ENCODE data around the gene NAV2.

Gene NAV2

DNA sequence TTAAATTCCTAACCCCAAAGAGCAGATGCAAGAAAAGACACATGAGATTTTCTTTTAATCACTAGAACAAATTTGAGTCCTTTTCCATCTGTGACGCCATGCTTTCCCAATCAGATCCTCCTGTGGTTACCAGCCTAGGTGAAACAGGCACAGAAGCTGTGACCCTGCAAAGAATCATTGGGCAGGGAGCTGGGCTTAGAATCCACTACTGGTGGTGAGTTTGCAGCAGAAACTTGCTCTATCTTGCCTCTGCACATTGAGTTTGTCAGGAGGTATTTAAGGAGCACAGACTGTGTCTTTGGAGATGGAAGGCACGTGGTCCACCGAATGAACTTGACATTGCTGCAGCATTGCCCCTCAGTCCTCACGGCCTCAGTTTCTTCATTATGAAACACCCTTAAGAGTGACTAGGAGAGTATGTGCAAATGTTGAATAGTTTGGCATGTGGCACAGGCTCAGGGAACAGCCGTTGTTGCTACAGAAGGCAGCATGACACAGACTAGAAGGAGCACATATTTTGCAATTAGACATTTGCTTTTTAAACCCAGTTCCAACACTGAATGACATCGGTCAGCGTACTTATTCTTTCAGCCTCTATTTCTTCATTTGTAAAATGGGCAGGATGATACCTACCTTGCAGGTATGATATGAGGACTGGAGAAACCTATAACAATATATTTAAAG lies 320.1 kb downstream of the NAV2 start:
- no peak for DNase-seq

GRCh38 chr11:20033806-20034205 lies 321.2 kb downstream of the NAV2 start:
- DNase-seq, result no peak

GRCh38 chr11:20034941-20035340 lies 322.3 kb downstream of the NAV2 start:
- no peak for DNase-seq

DNA sequence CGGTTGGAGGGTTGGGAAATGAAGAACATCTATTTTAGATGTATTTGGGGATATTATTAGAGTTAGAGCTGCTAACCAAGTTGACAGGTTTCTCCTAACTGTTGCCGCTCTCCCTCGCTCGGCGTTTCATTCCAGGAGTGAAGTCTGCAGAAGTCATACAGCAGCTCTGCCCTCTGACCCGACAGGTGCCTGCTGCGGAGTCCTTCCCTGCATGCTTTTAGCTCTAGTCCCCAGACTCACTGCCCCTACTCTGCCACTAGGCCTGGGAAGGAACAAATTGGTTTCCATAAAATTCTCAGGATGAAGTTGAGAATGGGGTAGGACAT lies 322.7 kb downstream of the NAV2 start:
- no peak for DNase-seq

GRCh38 chr11:20035701-20036601 lies 323.3 kb downstream of the NAV2 start:
- DNase-seq, result no peak

DNA sequence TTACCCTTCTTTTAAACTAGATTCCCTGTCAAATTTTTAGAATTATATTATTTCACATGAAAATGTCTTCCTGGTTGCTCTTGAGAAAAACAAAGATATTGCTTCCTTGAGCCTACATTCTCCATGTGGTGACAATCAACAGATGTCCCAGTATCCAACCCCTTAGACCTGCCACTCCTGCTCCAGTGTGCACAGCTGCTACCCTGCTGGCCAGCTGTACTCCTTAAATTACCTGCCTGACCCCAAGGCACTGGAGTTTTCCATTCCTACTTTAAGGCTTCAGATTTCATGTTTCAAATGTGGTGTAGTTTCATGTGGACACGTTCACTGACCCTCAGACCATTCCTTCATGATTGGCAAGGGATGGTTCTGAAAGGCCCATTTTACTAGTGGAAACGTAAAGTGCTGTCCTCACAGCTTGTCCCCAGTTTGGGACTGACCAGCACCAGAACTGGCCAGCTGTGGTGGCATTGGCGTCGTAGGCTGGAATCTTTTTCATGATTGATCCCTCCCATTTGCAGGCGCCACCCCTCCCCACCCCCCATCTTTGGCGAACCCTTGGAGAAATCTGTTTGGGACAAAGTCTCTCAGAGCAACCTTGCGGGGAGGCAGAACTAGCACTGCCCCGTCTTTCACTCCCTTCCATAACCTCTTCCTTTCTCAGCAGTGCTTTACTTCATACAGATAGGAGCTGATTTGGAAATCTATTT lies 324.1 kb downstream of the NAV2 start:
- DNase-seq, result no peak

DNA sequence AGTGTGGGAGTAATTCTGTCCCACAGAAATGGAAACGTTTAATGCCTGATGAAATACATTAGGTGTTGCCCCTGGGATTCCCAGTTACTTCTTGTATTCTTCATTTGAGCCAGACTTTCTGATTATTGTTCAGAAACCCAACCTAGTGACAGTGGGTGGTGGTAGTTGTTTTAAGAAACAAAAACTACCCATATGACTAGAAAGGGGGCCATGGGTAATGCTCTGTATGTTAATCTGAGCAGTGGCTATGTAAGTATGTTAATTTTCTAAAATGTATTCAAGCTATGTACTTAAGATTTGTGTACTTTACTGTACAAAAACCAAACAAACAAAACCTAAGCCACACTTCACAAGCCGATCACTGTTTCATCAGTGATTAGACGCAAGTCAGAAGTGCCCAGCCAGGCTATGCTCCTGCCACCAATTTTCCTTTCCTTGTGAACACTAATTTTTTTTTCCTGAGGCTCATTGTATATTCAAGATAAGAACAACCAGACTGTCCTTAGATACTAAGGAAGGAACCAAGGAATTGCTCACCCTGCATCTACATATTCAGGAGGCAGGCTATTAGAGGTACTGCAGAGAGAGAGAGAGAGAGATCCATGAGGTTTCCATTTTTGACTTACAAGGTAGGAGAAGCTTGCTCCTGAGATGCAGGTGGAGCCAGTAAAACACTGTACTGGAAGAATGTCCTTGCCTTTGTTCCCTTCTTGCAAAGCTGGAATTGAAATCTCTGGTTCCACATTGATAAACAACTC lies 324.9 kb downstream of the NAV2 start:
- no peak for DNase-seq

DNA sequence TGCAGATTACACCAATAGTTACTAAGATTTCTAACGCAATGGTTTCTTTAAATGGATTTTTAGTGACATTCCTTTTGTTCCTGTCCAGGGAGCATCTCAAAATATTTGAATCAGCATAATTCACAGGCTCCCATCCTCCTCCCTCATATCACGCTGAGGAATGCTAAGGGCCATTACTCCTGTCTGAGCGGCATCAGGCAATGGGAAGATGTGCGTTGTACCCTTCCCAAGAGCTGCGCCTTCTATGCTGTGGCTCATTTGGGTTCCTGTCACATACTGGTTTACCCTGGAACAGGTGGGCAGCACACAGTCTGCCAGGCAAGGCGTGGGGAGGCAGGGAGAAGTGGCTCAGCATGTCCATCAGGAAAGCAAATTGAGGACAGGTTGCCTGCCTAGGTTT lies 325.8 kb downstream of the NAV2 start:
- DNase-seq, result no peak

GRCh38 chr11:20038972-20039371 lies 326.3 kb downstream of the NAV2 start:
- no peak for DNase-seq

- DNase-seq, result no peak
Observed at GRCh38 chr11:20041499-20041898, 328.9 kb downstream of the NAV2 start.

- DNase-seq, result no peak
Observed at GRCh38 chr11:20042045-20042639, 329.5 kb downstream of the NAV2 start.

- DNase-seq, result no peak
Observed at GRCh38 chr11:20042811-20043341, 330.2 kb downstream of the NAV2 start.

DNA sequence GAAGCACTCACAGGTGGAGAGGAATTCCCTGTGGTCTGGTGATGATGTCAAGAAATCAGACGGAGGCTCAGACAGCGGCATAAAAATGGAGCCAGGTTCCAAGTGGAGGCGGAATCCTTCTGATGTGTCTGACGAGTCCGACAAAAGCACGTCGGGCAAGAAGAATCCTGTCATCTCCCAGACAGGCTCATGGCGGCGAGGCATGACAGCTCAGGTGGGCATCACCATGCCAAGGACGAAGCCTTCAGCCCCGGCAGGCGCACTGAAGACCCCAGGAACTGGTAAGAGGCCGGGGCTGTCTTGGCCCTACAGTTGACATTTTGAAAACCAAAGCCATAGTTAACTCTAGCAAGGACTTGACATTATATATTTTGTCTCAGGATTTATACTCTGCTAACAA lies 331.4 kb downstream of the NAV2 start:
- no peak for DNase-seq

DNA sequence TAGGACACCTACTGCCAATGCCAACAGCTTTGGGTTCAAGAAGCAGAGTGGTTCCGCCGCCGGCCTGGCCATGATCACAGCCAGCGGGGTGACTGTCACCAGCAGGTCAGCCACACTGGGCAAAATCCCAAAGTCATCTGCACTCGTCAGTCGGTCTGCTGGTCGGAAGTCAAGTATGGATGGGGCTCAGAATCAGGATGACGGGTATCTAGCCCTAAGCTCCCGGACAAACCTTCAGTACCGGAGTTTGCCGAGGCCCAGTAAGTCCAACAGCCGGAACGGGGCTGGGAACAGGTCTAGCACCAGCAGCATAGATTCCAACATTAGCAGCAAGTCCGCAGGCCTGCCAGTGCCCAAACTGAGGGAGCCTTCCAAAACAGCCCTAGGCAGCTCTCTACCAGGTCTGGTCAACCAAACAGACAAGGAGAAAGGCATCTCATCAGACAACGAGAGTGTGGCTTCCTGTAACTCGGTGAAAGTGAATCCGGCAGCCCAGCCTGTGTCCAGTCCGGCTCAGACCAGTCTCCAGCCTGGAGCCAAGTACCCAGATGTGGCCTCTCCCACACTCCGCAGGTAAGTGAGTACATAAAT lies 332.6 kb downstream of the NAV2 start:
- no peak for DNase-seq

DNA sequence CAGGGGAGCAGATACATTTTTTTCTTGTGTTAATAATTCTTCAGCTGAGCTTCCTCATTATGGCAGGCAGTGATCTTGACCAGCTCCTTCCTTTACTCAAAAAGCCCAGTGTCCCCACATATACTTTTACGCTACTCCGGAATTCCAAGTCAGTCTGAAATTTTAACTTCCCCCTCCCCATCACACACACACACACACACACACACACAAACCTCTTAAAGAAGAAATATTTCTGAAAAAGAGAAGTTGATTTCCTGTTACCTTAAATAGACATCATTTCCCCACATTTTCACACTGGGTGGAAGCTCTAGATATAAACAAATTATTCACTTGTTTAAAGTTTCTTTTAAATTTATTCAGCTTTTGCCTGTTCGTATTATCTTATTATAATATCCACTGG lies 333.8 kb downstream of the NAV2 start:
- DNase-seq, result no peak

- DNase-seq, result no peak
Observed at GRCh38 chr11:20047006-20047768, 334.6 kb downstream of the NAV2 start.

DNA sequence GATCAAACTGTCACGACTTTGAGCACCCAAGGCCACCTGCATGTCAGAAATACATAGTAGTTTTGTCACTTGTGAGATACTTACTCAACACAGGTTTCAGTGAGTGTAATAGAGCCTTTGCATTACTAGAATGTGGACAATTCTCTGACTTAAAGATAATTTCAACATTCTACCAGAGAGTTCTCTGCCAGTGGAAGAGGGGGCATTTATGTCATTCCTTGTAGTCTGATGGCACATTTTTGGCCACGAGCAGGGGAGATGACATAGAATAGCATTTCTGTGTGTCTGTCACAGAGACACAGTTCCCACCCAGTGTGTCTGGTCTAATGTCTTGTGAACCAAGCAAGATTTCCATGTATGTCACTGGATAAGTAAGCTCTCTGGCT lies 335.1 kb downstream of the NAV2 start:
- no peak for DNase-seq

- no peak for DNase-seq
Observed at GRCh38 chr11:20048246-20048645, 335.6 kb downstream of the NAV2 start.

GRCh38 chr11:20048707-20049106 lies 336.1 kb downstream of the NAV2 start:
- no peak for DNase-seq

DNA sequence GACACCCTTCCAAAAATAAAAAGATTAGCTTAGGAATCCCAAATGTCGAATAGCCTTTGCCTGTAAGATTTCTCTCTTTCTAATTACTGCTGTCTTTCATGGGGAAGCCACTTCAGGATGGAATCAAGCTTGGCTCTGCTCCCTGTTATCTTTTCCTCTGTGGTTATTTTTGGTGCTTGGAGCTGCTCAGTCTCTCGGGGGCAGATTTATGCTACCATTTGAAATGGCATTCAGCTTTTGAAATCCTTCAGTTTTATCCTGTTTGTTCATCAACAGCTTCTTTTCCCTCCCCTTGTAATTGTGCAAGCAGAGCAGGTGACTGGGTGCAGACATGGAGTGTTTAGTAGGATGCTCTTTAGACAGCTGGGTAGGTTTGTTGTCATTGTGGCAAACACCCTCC lies 336.6 kb downstream of the NAV2 start:
- no peak for DNase-seq

DNA sequence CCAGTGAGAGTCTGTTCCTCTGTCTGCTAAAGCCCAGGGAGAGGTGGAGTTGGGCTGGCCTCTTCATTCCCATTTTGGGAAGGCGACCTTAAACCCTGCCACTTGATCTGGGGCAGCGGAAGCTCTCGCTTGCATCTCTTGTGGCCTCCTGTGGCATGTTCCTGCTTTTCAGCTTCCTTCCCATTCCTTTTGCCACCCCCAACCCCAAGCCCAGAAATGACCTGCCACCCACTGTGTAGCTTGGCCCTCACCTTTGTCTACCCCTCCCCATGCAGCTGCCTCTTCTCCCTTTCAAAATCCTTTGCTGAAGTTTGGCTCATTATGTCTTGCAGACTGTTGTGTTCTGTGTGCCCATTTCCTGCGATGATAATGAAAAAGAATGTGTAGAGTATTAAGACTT lies 337.4 kb downstream of the NAV2 start:
- DNase-seq, result no peak

Data from NCI-H1417 treated with DMSO at 0.1 percent for 48 hours (cell line).